Neural progenitor cell (in vitro differentiated cells): ENCODE data around the gene PRF1. TPM values are rescaled to one million over a fixed set of nuclear protein-coding genes. Genes with fewer than 3 reads are reported as not detected.

Experiments used
- DNase-seq: peaks from one replicate; pipeline ENCODE4 v3.0.0-alpha.2; 2016; ENCODE audit warnings: low spot score
- H2AFZ ChIP-seq: fragments of 200-600 bp; sonication (generic); replicated peaks from 2 replicates; pipeline ENCODE4 v1.6.1; 2016; ENCODE audit warnings: antibody characterized with exemption
- H3F3A ChIP-seq: fragments of 200-600 bp; sonication (generic); 2 replicates; pipeline ENCODE4 v1.6.1; 2016; ENCODE audit warnings: antibody characterized with exemption, low read depth
- H3K27ac ChIP-seq: fragments of 200-600 bp; sonication (generic); 2 replicates; pipeline ENCODE4 v1.5.1; 2016; ENCODE audit warnings: mild to moderate bottlenecking
- H3K27me3 ChIP-seq: fragments of 200-600 bp; sonication (generic); 2 replicates; pipeline ENCODE4 v1.6.1; 2016; ENCODE audit warnings: mild to moderate bottlenecking, moderate library complexity
- H3K36me3 ChIP-seq: fragments of 200-600 bp; sonication (generic); 2 replicates; pipeline ENCODE4 v1.5.1; 2016
- H3K4me1 ChIP-seq: fragments of 200-600 bp; sonication (generic); 2 replicates; pipeline ENCODE4 v1.6.1; 2016; ENCODE audit warnings: mixed run types
- H3K4me2 ChIP-seq: fragments of 200-600 bp; sonication (generic); 2 replicates; pipeline ENCODE4 v1.6.1; 2016
- H3K4me3 ChIP-seq: fragments of 200-600 bp; sonication (generic); 2 replicates; pipeline ENCODE4 v1.5.1; 2016
- H3K79me2 ChIP-seq: fragments of 200-600 bp; sonication (generic); 2 replicates; pipeline ENCODE4 v1.6.1; 2016; ENCODE audit warnings: low read depth
- H3K9ac ChIP-seq: fragments of 200-600 bp; sonication (generic); 2 replicates; pipeline ENCODE4 v1.6.1; 2016
- H3K9me3 ChIP-seq: fragments of 200-600 bp; sonication (generic); 2 replicates; pipeline ENCODE4 v1.5.1; 2016; ENCODE audit warnings: low read depth
- H4K20me1 ChIP-seq: fragments of 200-600 bp; sonication (generic); 2 replicates; pipeline ENCODE4 v1.6.1; 2016; ENCODE audit warnings: low read depth
- H3K27ac Mint-ChIP-seq: 3 replicates; pipeline ENCODE4 v1.8.0; 2021; ENCODE audit warnings: mixed read lengths
- H3K27me3 Mint-ChIP-seq: 2 replicates; pipeline ENCODE4 v1.8.0; 2022; ENCODE audit warnings: low read depth, mild to moderate bottlenecking, inconsistent platforms, moderate library complexity, mixed read lengths; ENCODE audit not compliant: insufficient read depth
- H3K36me3 Mint-ChIP-seq: 3 replicates; pipeline ENCODE4 v1.8.0; 2021; ENCODE audit warnings: mixed read lengths
- H3K4me1 Mint-ChIP-seq: 3 replicates; pipeline ENCODE4 v1.8.0; 2021; ENCODE audit warnings: mixed read lengths
- H3K4me3 Mint-ChIP-seq: 3 replicates; pipeline ENCODE4 v1.8.0; 2021; ENCODE audit warnings: mild to moderate bottlenecking, moderate library complexity, mixed read lengths
- H3K9me3 Mint-ChIP-seq: 3 replicates; pipeline ENCODE4 v1.8.0; 2020; ENCODE audit warnings: mixed read lengths
- EZH2 ChIP-seq: fragments of 200-600 bp; sonication (generic); IDR thresholded peaks from 2 replicates; pipeline ENCODE4 v1.6.1; 2017; ENCODE audit warnings: antibody characterized with exemption, mild to moderate bottlenecking, moderate library complexity
- EZH2phosphoT487 ChIP-seq: fragments of 200-600 bp; sonication (generic); IDR thresholded peaks from 2 replicates; pipeline ENCODE4 v1.6.1; 2017; ENCODE audit warnings: antibody characterized with exemption
- total RNA-seq: library from RNA; depleted of rRNA; stranded (reverse); fragments of >200 nt; gene quantifications from 2 replicates; pipeline ENCODE4 v1.2.3, GENCODE V29; 2015; ENCODE audit warnings: low replicate concordance
- TF ChIP-seq, protein P1 (sequence below): fragments of 200-600 bp; sonication (generic); IDR thresholded peaks from 2 replicates; pipeline ENCODE4 v1.5.1; 2017; ENCODE audit warnings: antibody characterized with exemption, mild to moderate bottlenecking

PRF1 gene
- total RNA-seq, 1 donor from 2014 or later, result not detected

- no peaks in the 10 kb centered on the region for H4K20me1 ChIP-seq
- no peak for DNase-seq
- H3K9me3 ChIP-seq, result peaks cover 12% of the 10 kb centered on the region
- H3K36me3 ChIP-seq, result no peaks in the 10 kb centered on the region
- TF ChIP-seq EZH2 (no peak), EZH2phosphoT487 (no peak)
- TF ChIP-seq, protein P1, sequence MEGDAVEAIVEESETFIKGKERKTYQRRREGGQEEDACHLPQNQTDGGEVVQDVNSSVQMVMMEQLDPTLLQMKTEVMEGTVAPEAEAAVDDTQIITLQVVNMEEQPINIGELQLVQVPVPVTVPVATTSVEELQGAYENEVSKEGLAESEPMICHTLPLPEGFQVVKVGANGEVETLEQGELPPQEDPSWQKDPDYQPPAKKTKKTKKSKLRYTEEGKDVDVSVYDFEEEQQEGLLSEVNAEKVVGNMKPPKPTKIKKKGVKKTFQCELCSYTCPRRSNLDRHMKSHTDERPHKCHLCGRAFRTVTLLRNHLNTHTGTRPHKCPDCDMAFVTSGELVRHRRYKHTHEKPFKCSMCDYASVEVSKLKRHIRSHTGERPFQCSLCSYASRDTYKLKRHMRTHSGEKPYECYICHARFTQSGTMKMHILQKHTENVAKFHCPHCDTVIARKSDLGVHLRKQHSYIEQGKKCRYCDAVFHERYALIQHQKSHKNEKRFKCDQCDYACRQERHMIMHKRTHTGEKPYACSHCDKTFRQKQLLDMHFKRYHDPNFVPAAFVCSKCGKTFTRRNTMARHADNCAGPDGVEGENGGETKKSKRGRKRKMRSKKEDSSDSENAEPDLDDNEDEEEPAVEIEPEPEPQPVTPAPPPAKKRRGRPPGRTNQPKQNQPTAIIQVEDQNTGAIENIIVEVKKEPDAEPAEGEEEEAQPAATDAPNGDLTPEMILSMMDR, result no peak
- no peak overlapping the region for H2AFZ ChIP-seq
- no peak overlapping the region for H3K4me2 ChIP-seq
- H3K27ac Mint-ChIP-seq, result no peak overlapping the region
- peaks cover 5% of the 10 kb centered on the region for H3K4me1 Mint-ChIP-seq
- peaks cover 4% of the 10 kb centered on the region for H3K4me1 ChIP-seq
- no peak overlapping the region for H3K4me3 Mint-ChIP-seq
- no peaks in the 10 kb centered on the region for H3K79me2 ChIP-seq
- peaks cover 16% of the 10 kb centered on the region for H3F3A ChIP-seq
- H3K27me3 ChIP-seq, result no peaks in the 10 kb centered on the region
- H3K9ac ChIP-seq, result no peak overlapping the region
- no peaks in the 10 kb centered on the region for H3K36me3 Mint-ChIP-seq
- H3K9me3 Mint-ChIP-seq, result peaks cover 11% of the 10 kb centered on the region
- H3K27ac ChIP-seq, result no peak overlapping the region
- H3K27me3 Mint-ChIP-seq, result peaks cover 2% of the 10 kb centered on the region
- H3K4me3 ChIP-seq, result no peak overlapping the region
Observed at GRCh38 chr10:70620020-70620289, 17.4 kb upstream of the PRF1 start.

DNA sequence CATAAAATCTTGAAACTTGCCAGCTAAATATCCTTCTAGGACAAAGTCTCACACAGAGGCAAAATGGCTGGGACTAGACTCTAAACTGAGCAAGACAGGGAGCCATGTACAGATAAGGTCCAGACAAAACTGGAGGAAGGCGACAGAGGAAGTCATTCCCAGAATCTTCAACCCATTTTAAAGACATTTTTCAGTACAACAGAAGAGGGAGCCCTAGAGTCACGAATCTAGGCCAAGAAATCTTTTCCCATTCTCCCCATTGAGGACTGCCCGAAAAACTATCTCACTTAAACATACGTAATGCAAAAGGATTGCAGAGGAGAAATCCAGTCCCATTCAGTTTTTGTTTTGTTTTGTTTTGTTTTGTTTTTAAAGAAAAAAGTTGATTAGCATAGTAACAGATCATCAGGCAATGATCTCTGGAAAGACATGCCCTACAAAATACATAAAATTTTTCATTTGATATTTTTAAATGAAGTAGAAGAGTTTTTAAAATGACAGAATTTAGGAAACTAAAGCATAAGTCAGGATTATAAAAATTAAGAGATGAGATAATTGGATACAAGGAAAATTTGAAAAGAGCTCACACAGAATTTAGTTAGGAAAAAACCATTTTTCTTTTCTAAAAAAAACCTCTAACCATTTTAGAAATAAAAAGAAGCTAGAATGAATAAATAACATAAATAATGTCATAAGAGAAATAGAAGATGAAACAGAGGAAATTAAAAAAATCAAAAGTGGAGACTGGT is 16.9 kb upstream of the PRF1 start:
- H3K4me3 Mint-ChIP-seq, result no peak overlapping the region
- Histone ChIP-seq H3K9ac (no peak overlapping the region), H3F3A (peaks cover 15% of the 10 kb centered on the region), H3K36me3 (no peaks in the 10 kb centered on the region), H3K79me2 (no peaks in the 10 kb centered on the region), H3K4me1 (peaks cover 4% of the 10 kb centered on the region), H3K27ac (no peak overlapping the region), H3K4me2 (no peak overlapping the region), H3K9me3 (peaks cover 12% of the 10 kb centered on the region), H2AFZ (no peak overlapping the region), H3K27me3 (no peaks in the 10 kb centered on the region), H3K4me3 (no peak overlapping the region), H4K20me1 (no peaks in the 10 kb centered on the region)
- H3K4me1 Mint-ChIP-seq, result peaks cover 5% of the 10 kb centered on the region
- H3K9me3 Mint-ChIP-seq, result peaks cover 13% of the 10 kb centered on the region
- no peak for TF ChIP-seq EZH2
- TF ChIP-seq, protein P1, result peak; percentile 50
- no peaks in the 10 kb centered on the region for H3K36me3 Mint-ChIP-seq
- H3K27me3 Mint-ChIP-seq, result peaks cover 2% of the 10 kb centered on the region
- no peak for DNase-seq
- H3K27ac Mint-ChIP-seq, result no peak overlapping the region

DNA sequence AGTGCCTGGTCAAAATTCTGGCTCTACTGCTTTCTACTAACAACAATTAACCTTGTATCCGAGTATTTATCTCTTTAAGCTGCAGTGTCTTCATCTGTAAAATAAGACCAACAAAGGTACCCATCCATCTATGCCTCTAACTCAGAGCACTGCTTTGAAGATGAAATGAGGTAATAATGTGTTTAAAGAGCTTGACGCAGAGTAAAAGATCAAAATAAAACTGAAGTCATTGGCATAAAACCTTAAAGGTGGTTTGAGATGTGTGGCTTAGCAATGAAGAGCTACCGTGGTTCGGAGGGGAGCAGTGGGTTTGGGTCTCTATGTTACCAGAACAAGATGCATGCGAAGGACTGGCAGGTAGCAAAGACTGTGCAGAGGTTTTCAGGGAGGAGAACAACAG is 16.1 kb upstream of the PRF1 start:
- Histone ChIP-seq H3K9me3 (peaks cover 12% of the 10 kb centered on the region), H3K79me2 (no peaks in the 10 kb centered on the region), H3K4me3 (no peak overlapping the region), H3K4me2 (no peak overlapping the region), H3K9ac (no peak overlapping the region), H3K36me3 (no peaks in the 10 kb centered on the region), H2AFZ (no peak overlapping the region), H3K27ac (no peak overlapping the region), H4K20me1 (no peaks in the 10 kb centered on the region), H3F3A (peaks cover 7% of the 10 kb centered on the region), H3K4me1 (no peaks in the 10 kb centered on the region), H3K27me3 (no peaks in the 10 kb centered on the region)
- no peaks in the 10 kb centered on the region for H3K36me3 Mint-ChIP-seq
- H3K27ac Mint-ChIP-seq, result no peak overlapping the region
- no peaks in the 10 kb centered on the region for H3K4me1 Mint-ChIP-seq
- TF ChIP-seq, protein P1, result no peak
- TF ChIP-seq EZH2phosphoT487 (no peak), EZH2 (no peak)
- H3K9me3 Mint-ChIP-seq, result peaks cover 13% of the 10 kb centered on the region
- DNase-seq, result no peak
- no peak overlapping the region for H3K4me3 Mint-ChIP-seq
- H3K27me3 Mint-ChIP-seq, result no peaks in the 10 kb centered on the region
